Esophagus muscularis mucosa (tissue), 3 donors: ENCODE measurements around the gene EHHADH.

Source experiments
- POLR2A ChIP-seq: fragments of 450-650 bp; IDR thresholded peaks from one replicate; pipeline ENCODE4 v1.6.1; 2017; ENCODE audit warnings: antibody characterized with exemption, moderate library complexity, mild to moderate bottlenecking, low read depth
- TF ChIP-seq, protein P1 (sequence below), 3 experiments: fragments of 200-600 bp in 2 of 3; fragments of 450-650 bp in 1 of 3; sonication (generic) in 2 of 3; IDR thresholded peaks; one replicate each; pipeline ENCODE4 v1.5.1; 2017 to 2019; ENCODE audit warnings: antibody characterized with exemption in 3 of 3, mild to moderate bottlenecking in 2 of 3, moderate library complexity in 1 of 3

DNA sequence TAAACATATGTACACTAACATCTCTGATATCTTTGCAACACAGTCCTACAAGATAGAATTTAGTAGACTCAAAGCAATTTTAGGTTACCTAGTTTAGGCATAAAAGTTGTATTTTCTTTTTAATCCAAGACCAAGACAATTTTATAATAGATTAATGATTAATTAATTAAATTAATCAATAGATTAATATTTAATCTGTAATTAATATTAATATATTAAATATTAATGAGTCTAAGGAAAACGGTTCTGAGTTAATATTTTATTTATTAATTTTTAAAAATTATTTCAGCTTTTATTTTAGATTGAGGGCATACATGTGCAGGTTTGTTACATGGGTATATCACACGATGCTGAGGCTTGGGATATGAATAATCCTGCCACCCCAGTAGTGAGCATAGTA, 49.0 kb downstream of the EHHADH start:
- TF ChIP-seq, protein P1, sequence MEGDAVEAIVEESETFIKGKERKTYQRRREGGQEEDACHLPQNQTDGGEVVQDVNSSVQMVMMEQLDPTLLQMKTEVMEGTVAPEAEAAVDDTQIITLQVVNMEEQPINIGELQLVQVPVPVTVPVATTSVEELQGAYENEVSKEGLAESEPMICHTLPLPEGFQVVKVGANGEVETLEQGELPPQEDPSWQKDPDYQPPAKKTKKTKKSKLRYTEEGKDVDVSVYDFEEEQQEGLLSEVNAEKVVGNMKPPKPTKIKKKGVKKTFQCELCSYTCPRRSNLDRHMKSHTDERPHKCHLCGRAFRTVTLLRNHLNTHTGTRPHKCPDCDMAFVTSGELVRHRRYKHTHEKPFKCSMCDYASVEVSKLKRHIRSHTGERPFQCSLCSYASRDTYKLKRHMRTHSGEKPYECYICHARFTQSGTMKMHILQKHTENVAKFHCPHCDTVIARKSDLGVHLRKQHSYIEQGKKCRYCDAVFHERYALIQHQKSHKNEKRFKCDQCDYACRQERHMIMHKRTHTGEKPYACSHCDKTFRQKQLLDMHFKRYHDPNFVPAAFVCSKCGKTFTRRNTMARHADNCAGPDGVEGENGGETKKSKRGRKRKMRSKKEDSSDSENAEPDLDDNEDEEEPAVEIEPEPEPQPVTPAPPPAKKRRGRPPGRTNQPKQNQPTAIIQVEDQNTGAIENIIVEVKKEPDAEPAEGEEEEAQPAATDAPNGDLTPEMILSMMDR (IDR thresholded peaks at IDR 0.05): no peak
- no peak for TF ChIP-seq POLR2A
